Smooth muscle cell (in vitro differentiated cells): ENCODE data around the gene CLIP3. TPM values are rescaled to one million over a fixed set of nuclear protein-coding genes. Genes with fewer than 3 reads are reported as not detected.
"Not testable (repeated sequence)": the region's sequence is repeated elsewhere in the genome, so short reads cannot be mapped to it uniquely, and the experiment has no call there.

ENCODE experiments used
- DNase-seq: peaks from one replicate; lab custom pipeline; 2025; ENCODE audit not compliant: unreplicated experiment; lab: John Stamatoyannopoulos, UW
- H2AFZ ChIP-seq: fragments of 200-600 bp; sonication (generic); 2 replicates; pipeline ENCODE4 v1.6.0; 2016; ENCODE audit warnings: antibody characterized with exemption, low read depth, mild to moderate bottlenecking
- H3F3A ChIP-seq: fragments of 200-600 bp; sonication (generic); 2 replicates; pipeline ENCODE4 v1.6.0; 2017; ENCODE audit warnings: antibody characterized with exemption, low read depth
- H3K27ac ChIP-seq: fragments of 200-600 bp; sonication (generic); 2 replicates; pipeline ENCODE4 v1.5.1; 2016; ENCODE audit warnings: low read depth, mild to moderate bottlenecking
- H3K27me3 ChIP-seq: fragments of 200-600 bp; sonication (generic); 2 replicates; pipeline ENCODE4 v1.6.1; 2016; ENCODE audit warnings: low read depth, mild to moderate bottlenecking
- H3K36me3 ChIP-seq: fragments of 200-600 bp; sonication (generic); 2 replicates; pipeline ENCODE4 v1.5.1; 2016; ENCODE audit warnings: low read depth
- H3K4me1 ChIP-seq: fragments of 200-600 bp; sonication (generic); 2 replicates; pipeline ENCODE4 v1.5.1; 2016; ENCODE audit warnings: low read depth
- H3K4me2 ChIP-seq: fragments of 200-600 bp; sonication (generic); 2 replicates; pipeline ENCODE4 v1.6.0; 2016; ENCODE audit warnings: mild to moderate bottlenecking
- H3K4me3 ChIP-seq: fragments of 200-600 bp; sonication (generic); 2 replicates; pipeline ENCODE4 v1.5.1; 2016; ENCODE audit warnings: mild to moderate bottlenecking
- H3K79me2 ChIP-seq: fragments of 200-600 bp; sonication (generic); 2 replicates; pipeline ENCODE4 v1.6.0; 2016; ENCODE audit warnings: low read depth, mild to moderate bottlenecking
- H3K9ac ChIP-seq: fragments of 200-600 bp; sonication (generic); 2 replicates; pipeline ENCODE4 v1.6.0; 2016; ENCODE audit warnings: low read depth
- H3K9me3 ChIP-seq: fragments of 200-600 bp; sonication (generic); replicated peaks from 2 replicates; pipeline ENCODE4 v1.5.1; 2016; ENCODE audit warnings: low read depth
- H4K20me1 ChIP-seq: fragments of 200-600 bp; sonication (generic); 2 replicates; pipeline ENCODE4 v1.6.0; 2016; ENCODE audit warnings: low read depth
- WGBS: methylation state at CpG from one replicate; pipeline ENCODE4 v1.1.7; 2016; ENCODE audit warnings: low lambda C conversion rate; 5-methylcytosine and 5-hydroxymethylcytosine counted together
- polyA plus RNA-seq: library from polyadenylated mRNA; unstranded; fragments of >200 nt; fragmentation: Nextera tagmentation; extraction: Ambion mirVana; gene quantifications from 2 replicates; pipeline ENCODE4 v1.2.1, GENCODE V29; 2016
- total RNA-seq: library from RNA; depleted of rRNA; stranded (reverse); fragments of >200 nt; gene quantifications from 2 replicates; pipeline ENCODE4 v1.2.3, GENCODE V29; 2014
- TF ChIP-seq, protein P1 (sequence below): fragments of 200-600 bp; sonication (generic); IDR thresholded peaks from 2 replicates; pipeline ENCODE4 v1.5.1; 2017; ENCODE audit warnings: borderline replicate concordance, mild to moderate bottlenecking, antibody characterized with exemption; ENCODE audit not compliant: insufficient read depth, poor library complexity, severe bottlenecking

CLIP3 gene
- total and polyA plus RNA-seq, 2 experiments from 2014 or later: 10.7 to 36.7 TPM

DNA sequence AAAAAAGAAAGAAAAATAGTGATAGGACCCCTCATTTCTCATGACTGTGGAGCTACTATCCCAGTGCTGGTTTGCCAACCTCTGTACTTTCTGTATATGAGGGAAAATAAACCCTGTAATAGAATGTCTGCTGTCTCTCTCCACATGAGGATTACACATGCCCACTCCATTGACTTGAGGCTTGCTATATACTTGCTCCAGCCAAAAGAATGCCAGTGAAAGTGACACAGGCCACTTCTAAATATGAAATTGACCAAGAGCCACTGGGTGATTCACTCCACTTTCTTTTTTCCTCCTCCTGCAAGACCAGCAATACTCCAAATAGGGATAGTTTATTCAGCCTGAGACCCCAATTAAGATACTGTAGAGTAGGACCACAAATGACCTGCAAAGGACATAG, 15.2 kb upstream of the CLIP3 start:
- TF ChIP-seq, protein P1, sequence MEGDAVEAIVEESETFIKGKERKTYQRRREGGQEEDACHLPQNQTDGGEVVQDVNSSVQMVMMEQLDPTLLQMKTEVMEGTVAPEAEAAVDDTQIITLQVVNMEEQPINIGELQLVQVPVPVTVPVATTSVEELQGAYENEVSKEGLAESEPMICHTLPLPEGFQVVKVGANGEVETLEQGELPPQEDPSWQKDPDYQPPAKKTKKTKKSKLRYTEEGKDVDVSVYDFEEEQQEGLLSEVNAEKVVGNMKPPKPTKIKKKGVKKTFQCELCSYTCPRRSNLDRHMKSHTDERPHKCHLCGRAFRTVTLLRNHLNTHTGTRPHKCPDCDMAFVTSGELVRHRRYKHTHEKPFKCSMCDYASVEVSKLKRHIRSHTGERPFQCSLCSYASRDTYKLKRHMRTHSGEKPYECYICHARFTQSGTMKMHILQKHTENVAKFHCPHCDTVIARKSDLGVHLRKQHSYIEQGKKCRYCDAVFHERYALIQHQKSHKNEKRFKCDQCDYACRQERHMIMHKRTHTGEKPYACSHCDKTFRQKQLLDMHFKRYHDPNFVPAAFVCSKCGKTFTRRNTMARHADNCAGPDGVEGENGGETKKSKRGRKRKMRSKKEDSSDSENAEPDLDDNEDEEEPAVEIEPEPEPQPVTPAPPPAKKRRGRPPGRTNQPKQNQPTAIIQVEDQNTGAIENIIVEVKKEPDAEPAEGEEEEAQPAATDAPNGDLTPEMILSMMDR: no peak
- Histone ChIP-seq H3F3A (no peaks in the 10 kb centered on the region), H3K27me3 (no peaks in the 10 kb centered on the region), H2AFZ (no peak overlapping the region), H3K9ac (no peak overlapping the region), H3K4me1 (no peaks in the 10 kb centered on the region), H3K79me2 (no peaks in the 10 kb centered on the region), H3K27ac (no peak overlapping the region), H4K20me1 (no peaks in the 10 kb centered on the region), H3K36me3 (no peaks in the 10 kb centered on the region), H3K4me3 (no peak overlapping the region), H3K9me3 (no peaks in the 10 kb centered on the region), H3K4me2 (no peak overlapping the region)
- DNase-seq: no peak

- Histone ChIP-seq H3K4me3 (no peak overlapping the region), H3K4me1 (no peaks in the 10 kb centered on the region), H3F3A (no peaks in the 10 kb centered on the region), H2AFZ (no peak overlapping the region), H3K4me2 (no peak overlapping the region), H3K36me3 (no peaks in the 10 kb centered on the region), H3K9me3 (no peaks in the 10 kb centered on the region), H3K79me2 (no peaks in the 10 kb centered on the region), H3K27ac (no peak overlapping the region), H4K20me1 (no peaks in the 10 kb centered on the region), H3K27me3 (no peaks in the 10 kb centered on the region), H3K9ac (no peak overlapping the region)
- no peak for DNase-seq
- WGBS: 96% methylated on average over 5 of the region's 5 CpGs
- TF ChIP-seq, protein P1: no peak
Observed at GRCh38 chr19:36046443-36047050, 13.9 kb upstream of the CLIP3 start.

- WGBS: 84% methylated on average over 2 of the region's 2 CpGs
- no peaks in the 10 kb centered on the region for H4K20me1 ChIP-seq
- no peaks in the 10 kb centered on the region for H3K4me1 ChIP-seq
- no peaks in the 10 kb centered on the region for H3K79me2 ChIP-seq
- H3K36me3 ChIP-seq: no peaks in the 10 kb centered on the region
- H3K9me3 ChIP-seq: no peaks in the 10 kb centered on the region
- no peak overlapping the region for H3K27ac ChIP-seq
- no peaks in the 10 kb centered on the region for H3K27me3 ChIP-seq
- no peak overlapping the region for H2AFZ ChIP-seq
- no peaks in the 10 kb centered on the region for H3F3A ChIP-seq
- H3K4me2 ChIP-seq: no peak overlapping the region
- H3K4me3 ChIP-seq: no peak overlapping the region
- DNase-seq: no peak
- TF ChIP-seq, protein P1: no peak
- H3K9ac ChIP-seq: no peak overlapping the region
Observed at GRCh38 chr19:36043952-36044351, 11.3 kb upstream of the CLIP3 start.

DNA sequence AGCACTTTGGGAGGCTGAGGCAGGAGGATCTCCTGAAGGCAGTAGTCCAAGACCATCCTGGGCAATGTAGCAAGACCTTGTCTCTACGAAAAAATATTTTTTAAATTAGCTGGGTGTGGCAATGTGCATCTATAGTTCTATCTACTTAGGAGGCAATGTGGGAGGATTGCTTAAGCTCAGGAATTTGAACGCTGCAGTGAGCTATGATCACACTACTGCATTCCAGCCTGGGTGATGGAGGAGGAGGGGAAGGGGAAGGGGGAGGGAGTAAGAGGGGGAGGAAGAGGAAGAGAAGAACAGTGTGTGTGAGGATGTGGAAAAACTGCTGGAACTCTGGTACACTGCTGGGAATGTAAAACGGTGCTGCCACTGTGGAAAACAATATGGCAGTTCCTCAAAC, 9.2 kb upstream of the CLIP3 start:
- Histone ChIP-seq H3K27ac (no peak overlapping the region), H3K4me3 (no peak overlapping the region), H4K20me1 (no peaks in the 10 kb centered on the region), H3K79me2 (no peaks in the 10 kb centered on the region), H3K36me3 (no peaks in the 10 kb centered on the region), H2AFZ (no peak overlapping the region), H3F3A (no peaks in the 10 kb centered on the region), H3K9ac (no peak overlapping the region), H3K4me1 (no peaks in the 10 kb centered on the region), H3K4me2 (no peak overlapping the region), H3K27me3 (no peaks in the 10 kb centered on the region), H3K9me3 (no peaks in the 10 kb centered on the region)
- 22% methylated on average over 3 of the region's 3 CpGs for WGBS
- TF ChIP-seq, protein P1: no peak
- DNase-seq: no peak

- not testable (repeated sequence) for H3K27ac ChIP-seq, H3K79me2 ChIP-seq, H3F3A ChIP-seq, H3K4me3 ChIP-seq, H4K20me1 ChIP-seq, H3K4me2 ChIP-seq, H3K9me3 ChIP-seq, H2AFZ ChIP-seq, H3K9ac ChIP-seq, DNase-seq, H3K36me3 ChIP-seq, H3K27me3 ChIP-seq, H3K4me1 ChIP-seq
- WGBS: 91% methylated on average over 6 of the region's 6 CpGs
Observed at GRCh38 chr19:36041092-36041491, 8.4 kb upstream of the CLIP3 start.
